GM12872 (cell line): ENCODE results near the gene CLDN3.

ENCODE experiments used
- TF ChIP-seq, protein P1 (sequence below): IDR thresholded peaks from 3 replicates; pipeline ENCODE4 v1.5.1; 2011; ENCODE audit warnings: low read depth, mild to moderate bottlenecking, low read length, moderate library complexity; ENCODE audit not compliant: insufficient read depth

CLDN3 gene

DNA sequence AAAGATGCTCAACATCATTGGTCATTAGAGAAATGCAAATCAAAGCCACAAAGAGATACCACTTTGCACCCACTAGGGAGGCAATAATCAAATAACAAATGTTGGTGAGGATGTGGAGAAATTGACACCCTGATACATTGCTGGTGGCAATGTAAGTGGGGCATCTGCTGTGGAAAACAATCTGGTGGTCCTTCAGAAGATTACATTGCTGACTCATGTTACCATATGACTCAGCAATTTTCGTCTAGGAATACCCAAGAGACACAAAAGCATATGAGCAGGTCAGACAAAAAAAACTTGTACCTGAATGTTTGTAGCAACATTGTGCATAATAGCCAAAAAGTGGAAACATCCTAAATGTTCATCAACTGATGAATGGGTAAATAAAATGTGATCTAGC is 4.9 kb upstream of the CLDN3 start:
- TF ChIP-seq, protein P1, sequence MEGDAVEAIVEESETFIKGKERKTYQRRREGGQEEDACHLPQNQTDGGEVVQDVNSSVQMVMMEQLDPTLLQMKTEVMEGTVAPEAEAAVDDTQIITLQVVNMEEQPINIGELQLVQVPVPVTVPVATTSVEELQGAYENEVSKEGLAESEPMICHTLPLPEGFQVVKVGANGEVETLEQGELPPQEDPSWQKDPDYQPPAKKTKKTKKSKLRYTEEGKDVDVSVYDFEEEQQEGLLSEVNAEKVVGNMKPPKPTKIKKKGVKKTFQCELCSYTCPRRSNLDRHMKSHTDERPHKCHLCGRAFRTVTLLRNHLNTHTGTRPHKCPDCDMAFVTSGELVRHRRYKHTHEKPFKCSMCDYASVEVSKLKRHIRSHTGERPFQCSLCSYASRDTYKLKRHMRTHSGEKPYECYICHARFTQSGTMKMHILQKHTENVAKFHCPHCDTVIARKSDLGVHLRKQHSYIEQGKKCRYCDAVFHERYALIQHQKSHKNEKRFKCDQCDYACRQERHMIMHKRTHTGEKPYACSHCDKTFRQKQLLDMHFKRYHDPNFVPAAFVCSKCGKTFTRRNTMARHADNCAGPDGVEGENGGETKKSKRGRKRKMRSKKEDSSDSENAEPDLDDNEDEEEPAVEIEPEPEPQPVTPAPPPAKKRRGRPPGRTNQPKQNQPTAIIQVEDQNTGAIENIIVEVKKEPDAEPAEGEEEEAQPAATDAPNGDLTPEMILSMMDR, result no peak

DNA sequence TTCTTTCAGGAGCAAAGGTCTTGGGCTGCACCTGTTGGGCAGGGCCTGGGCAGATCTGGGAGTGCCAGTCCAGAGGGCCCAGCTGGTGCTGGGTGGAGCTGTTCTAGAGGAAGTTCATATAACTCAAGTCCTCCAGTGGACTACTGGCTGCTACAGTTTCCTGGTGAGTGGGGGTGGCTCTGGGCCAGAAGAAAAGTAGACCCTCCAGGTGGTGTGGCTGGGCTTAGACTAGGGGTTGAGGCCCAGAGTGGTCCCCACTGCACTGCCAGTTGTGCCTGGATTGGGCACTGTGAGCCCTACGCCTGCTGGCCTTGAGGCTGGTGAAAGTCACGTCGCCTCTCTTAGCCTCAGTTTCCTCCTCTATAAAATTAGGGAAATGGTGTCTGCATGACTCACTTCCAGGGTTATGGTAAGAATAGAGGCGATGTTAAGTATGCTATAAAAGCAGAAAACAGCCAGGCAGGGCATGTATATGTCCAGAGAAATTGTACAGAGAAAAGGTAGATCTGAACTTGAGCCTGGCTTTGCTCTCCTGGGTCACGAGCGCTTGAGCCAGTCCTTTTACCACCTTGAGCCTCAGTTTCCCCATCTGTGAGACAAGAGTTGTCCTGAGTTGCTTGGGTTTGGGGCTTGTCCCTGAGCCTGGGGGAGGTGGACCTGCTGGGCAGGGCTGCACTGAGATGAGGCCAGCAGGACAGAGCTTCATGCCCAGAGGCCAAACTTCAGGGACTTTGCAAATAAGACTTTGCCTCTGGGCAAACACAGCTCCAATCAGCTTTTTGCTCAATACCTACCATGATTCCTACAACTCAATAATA is 3.8 kb upstream of the CLDN3 start:
- TF ChIP-seq, protein P1, result no peak

DNA sequence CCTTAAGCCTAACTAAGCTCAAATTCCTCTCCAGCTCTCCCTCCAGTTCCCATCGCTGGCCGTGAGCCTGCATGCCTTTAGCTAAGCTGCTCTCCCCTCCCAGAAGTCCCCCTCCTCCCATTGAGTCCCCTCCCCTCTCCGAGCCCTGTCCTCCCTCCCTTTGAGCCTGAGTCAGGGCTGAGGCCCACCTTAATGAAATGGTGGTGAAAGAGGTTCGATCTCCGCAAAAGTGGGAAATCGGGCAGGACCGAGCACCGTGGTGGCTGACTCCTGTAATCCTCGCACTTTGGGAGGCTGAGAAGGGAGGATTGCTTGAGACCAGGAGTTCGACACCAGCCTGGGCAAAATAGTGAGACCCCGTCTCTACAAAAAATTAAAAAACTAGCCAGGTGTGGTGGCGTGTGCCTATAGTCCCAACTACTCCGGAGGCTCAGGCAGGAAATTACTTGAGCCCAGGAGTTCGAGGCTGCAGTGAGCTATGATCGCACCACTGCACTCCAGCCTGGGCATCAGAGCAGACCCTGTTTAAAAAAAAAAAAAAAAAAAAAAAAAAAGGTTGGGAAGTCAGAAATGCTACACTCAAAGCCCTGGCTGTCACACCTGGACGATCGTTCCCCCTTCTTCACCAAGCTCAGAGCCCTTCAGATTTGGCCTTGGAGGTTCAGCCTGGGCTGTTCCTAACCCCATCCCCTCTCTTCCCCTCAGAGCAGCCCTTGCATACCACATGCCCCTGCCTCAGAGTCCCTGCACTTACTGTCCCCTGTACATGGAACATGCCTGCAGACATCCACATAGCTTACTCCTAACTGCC is 995 bp upstream of the CLDN3 start:
- TF ChIP-seq, protein P1, result no peak

DNA sequence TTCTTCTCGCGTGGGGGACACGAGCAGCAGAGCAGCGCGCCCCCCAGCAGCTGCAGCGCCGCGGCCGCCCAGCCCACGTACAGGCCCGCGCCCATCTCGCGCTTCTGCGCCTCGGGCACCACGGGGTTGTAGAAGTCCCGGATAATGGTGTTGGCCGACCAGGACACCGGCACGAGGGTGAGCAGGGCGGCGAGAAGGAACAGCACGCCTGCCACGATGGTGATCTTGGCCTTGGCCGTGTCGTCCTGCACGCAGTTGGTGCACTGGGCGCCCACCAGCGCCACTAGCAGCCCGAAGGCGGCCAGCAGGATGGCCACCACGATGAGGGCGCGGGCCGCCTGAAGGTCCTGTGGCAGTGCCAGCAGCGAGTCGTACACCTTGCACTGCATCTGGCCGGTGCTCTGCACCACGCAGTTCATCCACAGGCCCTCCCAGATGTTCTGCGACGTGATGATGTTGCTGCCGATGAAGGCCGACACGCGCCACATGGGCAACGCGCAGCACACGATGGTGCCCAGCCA is 529 bp downstream of the CLDN3 start:
- TF ChIP-seq, protein P1, result no peak

DNA sequence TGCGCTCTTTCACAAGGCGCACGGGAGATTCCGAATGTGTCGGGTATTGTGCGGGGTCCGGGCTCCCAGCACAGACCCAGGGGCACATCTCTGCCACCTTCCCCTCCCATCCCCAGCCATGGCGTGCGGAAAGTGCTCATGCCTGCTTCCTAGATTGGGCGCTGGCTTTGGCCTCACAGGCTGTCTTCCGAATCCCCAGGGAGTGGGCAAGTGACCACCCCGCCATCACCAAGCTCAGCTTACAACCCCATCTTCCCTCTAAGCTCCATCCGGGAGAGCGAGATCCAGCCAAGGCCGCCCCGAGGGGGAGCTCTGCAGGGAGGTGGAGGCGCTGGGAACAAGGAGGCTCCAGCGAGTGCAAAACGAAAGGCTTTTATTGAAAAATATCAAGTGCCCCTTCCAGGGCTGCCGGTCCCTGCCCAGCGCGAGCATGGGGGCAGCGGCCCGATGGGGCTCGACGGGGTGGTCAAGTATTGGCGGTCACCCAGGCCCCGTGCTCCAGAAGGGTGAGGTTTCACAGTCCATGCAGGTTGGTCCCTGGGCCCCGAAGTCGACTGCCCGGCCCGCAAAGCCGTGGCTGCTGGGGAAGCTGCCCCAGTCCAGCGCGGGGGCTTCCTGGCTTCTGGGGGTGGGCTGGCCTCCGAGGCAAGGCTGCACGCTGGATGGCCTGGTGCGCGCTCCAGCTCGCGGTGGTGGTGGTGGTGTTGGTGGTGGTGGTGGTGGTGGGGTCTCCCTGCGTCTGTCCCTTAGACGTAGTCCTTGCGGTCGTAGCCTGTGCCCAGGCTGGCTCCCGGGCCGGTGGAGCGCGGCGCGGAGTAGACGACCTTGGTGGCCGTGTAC is 1.2 kb downstream of the CLDN3 start:
- TF ChIP-seq, protein P1, result no peak

DNA sequence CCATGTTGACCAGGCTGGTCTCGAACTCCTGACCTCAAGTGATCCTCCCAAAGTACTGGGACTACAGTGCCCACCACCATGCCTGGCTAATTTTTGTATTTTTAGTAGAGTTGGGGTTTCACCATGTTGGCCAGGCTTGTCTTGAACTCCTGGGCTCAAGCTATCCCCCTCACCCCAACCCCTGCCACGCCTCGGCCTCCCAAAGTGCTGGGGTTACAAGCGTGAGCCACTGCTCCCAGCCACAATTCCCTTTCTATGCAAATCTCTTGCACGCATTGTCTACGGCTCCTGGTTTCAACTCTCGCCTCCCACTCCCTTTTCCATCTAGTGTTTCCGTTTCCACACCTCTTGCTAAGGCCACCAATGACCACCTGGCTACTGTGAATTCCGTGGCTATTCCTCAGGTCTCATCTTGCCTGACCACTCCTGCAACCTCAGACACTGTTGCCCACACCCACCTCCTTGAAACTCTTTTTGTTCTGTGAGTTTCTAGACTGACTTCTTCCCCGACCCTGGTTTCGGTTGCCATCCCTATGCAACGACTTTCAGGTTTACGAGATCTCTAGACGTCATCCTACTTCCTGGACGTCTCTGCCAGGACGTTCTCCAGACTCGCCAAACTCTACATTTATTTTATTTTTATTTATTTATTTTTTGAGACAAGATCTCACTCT is 3.4 kb downstream of the CLDN3 start:
- TF ChIP-seq, protein P1, result no peak
